ENCODE measurements around the gene VAPA.
A peak's percentile ranks its signal among the peaks of the same experiment; 100 is the strongest.

VAPA gene, protein sequence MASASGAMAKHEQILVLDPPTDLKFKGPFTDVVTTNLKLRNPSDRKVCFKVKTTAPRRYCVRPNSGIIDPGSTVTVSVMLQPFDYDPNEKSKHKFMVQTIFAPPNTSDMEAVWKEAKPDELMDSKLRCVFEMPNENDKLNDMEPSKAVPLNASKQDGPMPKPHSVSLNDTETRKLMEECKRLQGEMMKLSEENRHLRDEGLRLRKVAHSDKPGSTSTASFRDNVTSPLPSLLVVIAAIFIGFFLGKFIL

DNA sequence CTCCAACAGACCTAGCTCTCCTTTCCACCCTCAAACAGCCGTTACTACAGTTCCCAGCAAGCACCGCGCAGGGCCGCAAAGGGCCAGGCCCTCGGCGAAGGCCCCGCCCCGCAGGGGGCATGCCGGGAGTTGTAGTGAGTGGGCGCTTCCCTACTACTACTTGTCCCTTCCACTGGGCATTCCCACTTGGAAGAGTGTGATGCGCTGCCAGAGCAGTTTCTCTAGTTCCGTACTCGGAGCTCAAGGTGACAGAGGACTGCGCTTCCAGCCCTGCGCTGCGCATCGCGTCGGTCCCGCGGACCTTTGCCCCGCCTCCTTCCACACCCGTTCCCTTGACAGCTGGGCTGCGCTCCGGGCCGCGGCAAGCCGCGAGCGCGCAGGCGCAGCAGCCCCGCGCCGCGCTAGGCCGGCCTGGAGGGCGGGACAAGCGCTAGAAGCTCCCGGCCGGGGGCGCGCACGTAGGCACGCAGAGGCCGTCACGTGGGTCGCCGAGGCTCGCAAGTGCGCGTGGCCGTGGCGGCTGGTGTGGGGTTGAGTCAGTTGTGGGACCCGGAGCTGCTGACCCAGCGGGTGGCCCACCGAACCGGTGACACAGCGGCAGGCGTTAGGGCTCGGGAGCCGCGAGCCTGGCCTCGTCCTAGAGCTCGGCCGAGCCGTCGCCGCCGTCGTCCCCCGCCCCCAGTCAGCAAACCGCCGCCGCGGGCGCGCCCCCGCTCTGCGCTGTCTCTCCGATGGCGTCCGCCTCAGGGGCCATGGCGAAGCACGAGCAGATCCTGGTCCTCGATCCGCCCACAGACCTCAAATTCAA is at the start of gene VAPA:
Gene VAPA, plus strand, starts transcription at position 491 of the 808 bp plus-strand sequence. Its CDS starts 241 bp downstream, at position 732.
- Histone ChIP-seq H3K36me3 (replicated peaks; ENCODE audit: low read depth, low read length) (no peaks in the 10 kb centered on the region), H3K4me1 (ENCODE audit: low read length) (peaks cover 16% of the 10 kb centered on the region), H2AFZ (ENCODE audit: low read depth, low read length) (peak within 1 kb of the TSS; percentile 96), H3K4me3 (ENCODE audit: low read length) (peak within 1 kb of the TSS; percentile 96), H3K79me2 (ENCODE audit: low read length) (peaks cover 48% of the 10 kb centered on the region), H3K27ac (ENCODE audit: low read length) (peak within 1 kb of the TSS; percentile 76), H3K4me2 (ENCODE audit: low read length) (peak within 1 kb of the TSS; percentile 99), H4K20me1 (ENCODE audit: insufficient read depth, low read length) (peaks cover 38% of the 10 kb centered on the region), H3K9ac (ENCODE audit: low read length) (peak within 1 kb of the TSS; percentile 93), H3K9me3 (ENCODE audit: insufficient read depth, low read length) (no peaks in the 10 kb centered on the region), H3K27me3 (ENCODE audit: low read depth, low read length) (peaks cover 9% of the 10 kb centered on the region; the same call in 1 of the 2 replicates)
- TF ChIP-seq EZH2phosphoT487 (IDR thresholded peaks at IDR 0.05; ENCODE audit: low read depth) = no peak
- TF ChIP-seq, protein P1, sequence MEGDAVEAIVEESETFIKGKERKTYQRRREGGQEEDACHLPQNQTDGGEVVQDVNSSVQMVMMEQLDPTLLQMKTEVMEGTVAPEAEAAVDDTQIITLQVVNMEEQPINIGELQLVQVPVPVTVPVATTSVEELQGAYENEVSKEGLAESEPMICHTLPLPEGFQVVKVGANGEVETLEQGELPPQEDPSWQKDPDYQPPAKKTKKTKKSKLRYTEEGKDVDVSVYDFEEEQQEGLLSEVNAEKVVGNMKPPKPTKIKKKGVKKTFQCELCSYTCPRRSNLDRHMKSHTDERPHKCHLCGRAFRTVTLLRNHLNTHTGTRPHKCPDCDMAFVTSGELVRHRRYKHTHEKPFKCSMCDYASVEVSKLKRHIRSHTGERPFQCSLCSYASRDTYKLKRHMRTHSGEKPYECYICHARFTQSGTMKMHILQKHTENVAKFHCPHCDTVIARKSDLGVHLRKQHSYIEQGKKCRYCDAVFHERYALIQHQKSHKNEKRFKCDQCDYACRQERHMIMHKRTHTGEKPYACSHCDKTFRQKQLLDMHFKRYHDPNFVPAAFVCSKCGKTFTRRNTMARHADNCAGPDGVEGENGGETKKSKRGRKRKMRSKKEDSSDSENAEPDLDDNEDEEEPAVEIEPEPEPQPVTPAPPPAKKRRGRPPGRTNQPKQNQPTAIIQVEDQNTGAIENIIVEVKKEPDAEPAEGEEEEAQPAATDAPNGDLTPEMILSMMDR (IDR thresholded peaks at IDR 0.05; ENCODE audit: low read depth, low read length) = no peak

DNA sequence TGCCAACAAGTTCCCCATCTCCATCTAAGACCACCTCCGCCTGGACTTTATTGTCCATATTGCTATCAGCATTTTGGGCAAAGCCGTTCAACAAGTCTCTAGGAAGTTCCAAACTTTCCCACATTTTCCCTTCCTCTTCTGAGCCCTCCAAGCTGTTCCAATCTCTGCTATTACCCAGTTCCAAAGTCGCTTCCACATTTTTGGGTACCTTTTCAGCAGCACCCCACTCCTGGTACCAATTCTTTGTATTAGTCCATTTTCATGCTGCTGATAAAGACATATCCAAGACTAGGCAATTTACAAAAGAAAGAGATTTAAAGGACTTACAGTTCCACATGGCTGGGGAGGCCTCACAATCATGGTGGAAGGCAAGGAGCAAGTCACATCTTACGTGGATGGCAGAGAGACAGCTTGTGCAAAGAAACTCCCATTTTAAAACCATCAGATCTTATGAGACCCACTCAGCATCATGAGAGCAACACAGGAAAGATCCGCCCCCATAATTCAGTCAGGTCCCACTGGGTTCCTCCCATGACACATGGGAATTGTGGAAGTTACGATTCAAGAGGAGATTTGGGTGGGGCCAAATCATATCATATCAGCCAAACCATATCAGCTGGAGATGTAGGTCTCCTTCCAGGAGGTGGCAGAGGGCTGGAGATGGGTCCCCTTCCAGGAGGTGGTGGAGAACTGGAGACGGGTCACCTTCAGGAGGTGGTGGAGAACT is 47.9 kb upstream of the VAPA start:
- Histone ChIP-seq H3K27ac (ENCODE audit: low read length) (no peak overlapping the region), H2AFZ (ENCODE audit: low read depth, low read length) (no peak overlapping the region), H3K9me3 (ENCODE audit: insufficient read depth, low read length) (no peaks in the 10 kb centered on the region), H4K20me1 (ENCODE audit: insufficient read depth, low read length) (no peaks in the 10 kb centered on the region), H3K4me1 (ENCODE audit: low read length) (no peaks in the 10 kb centered on the region), H3K4me2 (ENCODE audit: low read length) (no peak overlapping the region), H3K4me3 (ENCODE audit: low read length) (no peak overlapping the region), H3K36me3 (replicated peaks; ENCODE audit: low read depth, low read length) (no peaks in the 10 kb centered on the region), H3K79me2 (ENCODE audit: low read length) (no peaks in the 10 kb centered on the region), H3K9ac (ENCODE audit: low read length) (no peak overlapping the region), H3K27me3 (ENCODE audit: low read depth, low read length) (0 out of 2 replicates have a peak, but pooled peaks cover 3% of the 10 kb centered on the region)
- TF ChIP-seq, protein P1 (IDR thresholded peaks at IDR 0.05; ENCODE audit: low read depth, low read length) = no peak
- TF ChIP-seq EZH2phosphoT487 (IDR thresholded peaks at IDR 0.05; ENCODE audit: low read depth) = no peak

DNA sequence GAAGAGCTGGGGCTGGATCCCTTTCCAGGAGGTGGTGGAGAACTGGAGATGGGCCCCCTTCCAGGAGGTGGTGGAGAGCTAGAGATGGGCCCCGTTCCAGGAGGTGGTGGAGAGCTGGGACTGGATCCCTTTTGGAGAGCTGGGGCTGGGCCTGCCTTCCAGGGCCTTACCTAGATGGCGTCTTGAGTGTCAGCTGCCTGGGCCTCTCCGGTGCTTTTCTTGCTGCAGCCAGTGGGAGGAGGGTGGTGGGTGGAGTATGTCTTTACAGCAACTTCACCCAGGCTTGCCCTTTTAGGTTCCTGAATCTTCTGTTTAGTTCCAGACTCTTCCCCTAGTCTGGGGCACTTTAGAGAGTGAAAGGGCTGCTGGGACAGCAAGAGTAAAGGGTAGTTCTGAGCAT is 47.2 kb upstream of the VAPA start:
- no peaks in the 10 kb centered on the region for H4K20me1 ChIP-seq (ENCODE audit: insufficient read depth, low read length)
- no peak overlapping the region for H3K4me2 ChIP-seq (ENCODE audit: low read length)
- no peak overlapping the region for H3K4me3 ChIP-seq (ENCODE audit: low read length)
- H3K4me1 ChIP-seq (ENCODE audit: low read length) = no peaks in the 10 kb centered on the region
- H3K9me3 ChIP-seq (ENCODE audit: insufficient read depth, low read length) = no peaks in the 10 kb centered on the region
- TF ChIP-seq, protein P1 (IDR thresholded peaks at IDR 0.05; ENCODE audit: low read depth, low read length) = no peak
- TF ChIP-seq EZH2phosphoT487 (IDR thresholded peaks at IDR 0.05; ENCODE audit: low read depth) = no peak
- H3K9ac ChIP-seq (ENCODE audit: low read length) = no peak overlapping the region
- H3K27ac ChIP-seq (ENCODE audit: low read length) = no peak overlapping the region
- H3K79me2 ChIP-seq (ENCODE audit: low read length) = no peaks in the 10 kb centered on the region
- H2AFZ ChIP-seq (ENCODE audit: low read depth, low read length) = no peak overlapping the region
- 0 out of 2 replicates have a peak, but pooled peaks cover 3% of the 10 kb centered on the region for H3K27me3 ChIP-seq (ENCODE audit: low read depth, low read length)
- H3K36me3 ChIP-seq (replicated peaks; ENCODE audit: low read depth, low read length) = no peaks in the 10 kb centered on the region
